A673 (cell line): ENCODE data around the gene CST9. TPM values are rescaled to one million over a fixed set of nuclear protein-coding genes. Genes with fewer than 3 reads are reported as not detected.

Source experiments
- BruUV-seq: library from RNA; stranded (reverse); fragments of 400-500 nt; replicated peaks from 2 replicates; lab custom pipeline; 2021; lab: Mats Ljungman, UMichigan
- CTCF ChIA-PET: fragments of 300-600 bp; sonication (Branson Sonifier 250); formaldehyde crosslinking; loops from one replicate; lab custom pipeline; 2022; ENCODE audit warnings: antibody characterized with exemption; lab: Charles Lee
- POLR2A ChIA-PET: fragments of 300-600 bp; sonication (Branson Sonifier 250); formaldehyde crosslinking; loops from one replicate; lab custom pipeline; 2022; ENCODE audit warnings: antibody characterized with exemption; ENCODE audit not compliant: low non-redundant PET; lab: Charles Lee
- DNase-seq: peaks from one replicate; pipeline ENCODE4 v3.0.0-alpha.2; 2015; ENCODE audit warnings: low spot score
- H3K27ac ChIP-seq: fragments of 200-600 bp; sonication (generic); 2 replicates; pipeline ENCODE4 v1.5.1; 2016; ENCODE audit warnings: mixed run types, low read depth, mild to moderate bottlenecking, mixed read lengths, antibody characterized with exemption, low read length; ENCODE audit not compliant: poor library complexity, severe bottlenecking
- H3K27me3 ChIP-seq: fragments of 200-600 bp; sonication (generic); replicated peaks from 2 replicates; pipeline ENCODE4 v1.6.1; 2017; ENCODE audit warnings: mixed run types, low read depth, mild to moderate bottlenecking, mixed read lengths, antibody characterized with exemption, low read length; ENCODE audit not compliant: insufficient read depth, poor library complexity
- H3K36me3 ChIP-seq: fragments of 200-600 bp; sonication (generic); 2 replicates; pipeline ENCODE4 v1.6.1; 2016; ENCODE audit warnings: mixed run types, mild to moderate bottlenecking, mixed read lengths, antibody characterized with exemption, low read length; ENCODE audit not compliant: insufficient read depth, poor library complexity, severe bottlenecking
- H3K4me1 ChIP-seq: fragments of 200-600 bp; sonication (generic); 2 replicates; pipeline ENCODE4 v1.6.1; 2017; ENCODE audit warnings: mixed run types, mild to moderate bottlenecking, mixed read lengths, antibody characterized with exemption, low read length; ENCODE audit not compliant: insufficient read depth, poor library complexity, severe bottlenecking
- H3K4me3 ChIP-seq: fragments of 200-600 bp; sonication (generic); 2 replicates; pipeline ENCODE4 v1.5.1; 2016; ENCODE audit warnings: low read depth, mixed run types, mild to moderate bottlenecking, mixed read lengths, low read length; ENCODE audit not compliant: poor library complexity, severe bottlenecking
- H3K9me3 ChIP-seq: fragments of 200-600 bp; sonication (generic); 2 replicates; pipeline ENCODE4 v1.6.1; 2016; ENCODE audit warnings: mixed run types, low read depth, mild to moderate bottlenecking, mixed read lengths, antibody characterized with exemption, low read length; ENCODE audit not compliant: poor library complexity, severe bottlenecking
- CTCF ChIP-seq: fragments of 300-800, 200-600 bp; sonication (generic); conservative IDR thresholded peaks from 2 replicates; pipeline ENCODE4 v1.5.1; 2017; ENCODE audit warnings: low read depth, mild to moderate bottlenecking, antibody characterized with exemption, low read length, moderate library complexity, mixed read lengths
- EZH2 ChIP-seq: fragments of 200-600 bp; sonication (generic); IDR thresholded peaks from 2 replicates; pipeline ENCODE4 v1.6.1; 2017; ENCODE audit warnings: borderline replicate concordance, low read depth, mild to moderate bottlenecking, mixed read lengths, antibody characterized with exemption, low read length; ENCODE audit not compliant: poor library complexity, severe bottlenecking
- intact Hi-C: fragments of 100-400 bp; cut with micrococcal nuclease; formaldehyde crosslinking; loops from one replicate; pipeline ENCODE4 v1.10.0; 2022; ENCODE audit not compliant: unreplicated experiment
- total RNA-seq: library from RNA; stranded (reverse); gene quantifications from 2 replicates; pipeline ENCODE4 v1.2.3, GENCODE V29; 2021

CST9 gene
- total RNA-seq, 1 experiment from 2014 or later: not detected

- no peak overlapping the region for H3K4me3 ChIP-seq
- peaks cover 4% of the 10 kb centered on the region for H3K27me3 ChIP-seq
- peaks cover 4% of the 10 kb centered on the region for H3K9me3 ChIP-seq
- BruUV-seq: no TSS peak
- intact Hi-C loops: no loop called here
- no peaks in the 10 kb centered on the region for H3K36me3 ChIP-seq
- POLR2A ChIA-PET: no interaction called here
- CTCF ChIA-PET: no interaction called here
- DNase-seq: no peak
- H3K4me1 ChIP-seq: no peaks in the 10 kb centered on the region
- H3K27ac ChIP-seq: no peak overlapping the region
- TF ChIP-seq CTCF (no peak), EZH2 (no peak)
These were observed 42.9 kb downstream of the CST9 start for GRCh38 chr20:23562721-23563342.

- POLR2A ChIA-PET: no interaction called here
- H3K4me3 ChIP-seq: no peak overlapping the region
- intact Hi-C loops: no loop called here
- H3K36me3 ChIP-seq: no peaks in the 10 kb centered on the region
- H3K9me3 ChIP-seq: peaks cover 4% of the 10 kb centered on the region
- peaks cover 9% of the 10 kb centered on the region for H3K27me3 ChIP-seq
- CTCF ChIA-PET: no interaction called here
- TF ChIP-seq CTCF (no peak), EZH2 (no peak)
- no TSS peak for BruUV-seq
- H3K27ac ChIP-seq: no peak overlapping the region
- H3K4me1 ChIP-seq: no peaks in the 10 kb centered on the region
- DNase-seq: no peak
These were observed 51.3 kb downstream of the CST9 start for GRCh38 chr20:23554401-23554800.

Other genes starting within 250 kb of the CST9 start
- gene GZF1, start 243.7 kb downstream of the CST9 start, total RNA-seq: 13.7 and 14.0 TPM in 2 replicates
- gene NAPB, start 184.4 kb downstream of the CST9 start, total RNA-seq: 9.6 and 11.6 TPM in 2 replicates
- gene CSTL1, start 166.2 kb downstream of the CST9 start, total RNA-seq: not detected in 2 replicates
- not detected in 2 replicates for gene CST11, start 153.0 kb downstream of the CST9 start, total RNA-seq
- gene CST8, start 114.8 kb downstream of the CST9 start, total RNA-seq: not detected in 2 replicates
- gene CST9L, start 37.4 kb downstream of the CST9 start, total RNA-seq: not detected in 2 replicates
- 82.7 and 91.3 TPM in 2 replicates for gene CST3, start 32.0 kb upstream of the CST9 start, total RNA-seq
- gene CST4, start 83.1 kb upstream of the CST9 start, total RNA-seq: not detected in 2 replicates
- not detected in 2 replicates for gene CST1, start 145.0 kb upstream of the CST9 start, total RNA-seq
- not detected in 2 replicates for gene CST2, start 220.8 kb upstream of the CST9 start, total RNA-seq